HepG2 (cell line): ENCODE measurements around the gene BCL2L11. TPM values are rescaled to one million over a fixed set of nuclear protein-coding genes. Genes with fewer than 3 reads are reported as not detected.
A peak's percentile ranks its signal among the peaks of the same experiment; 100 is the strongest.

ENCODE experiments used
- ATAC-seq: fragments of 200-7000 bp; cut with Tn5 transposase; 3 replicates; pipeline ENCODE4 v1.9.1; 2020; ENCODE audit warnings: mild to moderate bottlenecking, moderate library complexity
- BruUV-seq: library from RNA; stranded (reverse); fragments of 400-500 nt; replicated peaks from 2 replicates; lab custom pipeline; 2021; lab: Mats Ljungman, UMichigan
- CTCF ChIA-PET: fragments of 300-600 bp; formaldehyde crosslinking; extraction: SDS; loops from one replicate; lab custom pipeline; 2021; ENCODE audit warnings: low total read pairs, inconsistent platforms, low intra/inter-chr PET ratio; lab: Yijun Ruan, JAX
- POLR2A ChIA-PET: fragments of 350-600 bp; sonication (Branson Sonifier 250); formaldehyde crosslinking; loops from one replicate; lab custom pipeline; 2020; ENCODE audit warnings: antibody characterized with exemption, inconsistent platforms; lab: Yijun Ruan, JAX
- DNase-seq: peaks from one replicate; pipeline ENCODE4 v3.0.0-alpha.2; 2015; ENCODE audit warnings: low spot score
- FAIRE-seq: peaks from 3 replicates; lab custom pipeline; 2011; peaks lifted over from hg19 to GRCh38; lab: Jason Lieb, UNC
- H2AFZ ChIP-seq: one replicate; pipeline ENCODE4 v1.6.1; 2011; ENCODE audit warnings: low read length, inconsistent platforms
- H3K27ac ChIP-seq: fragments of 300-600 bp; 3 replicates; pipeline ENCODE4 v1.8.0; 2011; ENCODE audit warnings: mixed run types, mild to moderate bottlenecking, mixed read lengths, low read length, inconsistent platforms; ENCODE audit not compliant: insufficient read depth; ENCODE audit errors: extremely low read length
- H3K27me3 ChIP-seq, 2 experiments: fragments of 200-600 bp in 1 of 2; 2 replicates in 1 of 2; 3 replicates in 1 of 2; pipeline versions ENCODE4 v1.6.0 to v1.8.0; 2011; ENCODE audit warnings: low read length in 2 of 2, mild to moderate bottlenecking in 2 of 2, moderate library complexity in 2 of 2, inconsistent platforms in 1 of 2; ENCODE audit not compliant: insufficient read depth in 2 of 2, control insufficient read depth in 1 of 2
- H3K36me3 ChIP-seq, 2 experiments: fragments of 200-600 bp in 1 of 2; replicated peaks in 1 of 2; 2 replicates in 1 of 2; 3 replicates in 1 of 2; pipeline versions ENCODE4 v1.5.1 to v1.8.0; 2011; ENCODE audit warnings: low read length in 2 of 2, inconsistent platforms in 1 of 2; ENCODE audit not compliant: insufficient read depth in 2 of 2, control insufficient read depth in 1 of 2
- H3K4me1 ChIP-seq: 2 replicates; pipeline ENCODE4 v1.5.1; 2012; ENCODE audit warnings: low read length, inconsistent platforms; ENCODE audit not compliant: insufficient read depth
- H3K4me2 ChIP-seq: 2 replicates; pipeline ENCODE4 v1.6.0; 2011; ENCODE audit warnings: low read depth, low read length, inconsistent platforms
- H3K4me3 ChIP-seq, 3 experiments: fragments of 200-600 bp in 1 of 3; sonication (generic), shearing (Covaris generic) in 1 of 3; replicated peaks in 1 of 3; 2 replicates each; pipeline ENCODE4 v1.5.1; 2011 to 2016; ENCODE audit warnings: low read length in 3 of 3, inconsistent platforms in 2 of 3, low read depth in 2 of 3, mild to moderate bottlenecking in 2 of 3, control low read depth in 1 of 3, mixed read lengths in 1 of 3; ENCODE audit not compliant: insufficient read depth in 1 of 3
- H3K79me2 ChIP-seq: one replicate; pipeline ENCODE4 v1.6.1; 2011; ENCODE audit warnings: low read length, inconsistent platforms; ENCODE audit not compliant: insufficient read depth
- H3K9ac ChIP-seq: 2 replicates; pipeline ENCODE4 v1.6.0; 2011; ENCODE audit warnings: mild to moderate bottlenecking, low read depth, low read length, inconsistent platforms; ENCODE audit not compliant: insufficient read depth
- H3K9me3 ChIP-seq: 2 replicates; pipeline ENCODE4 v1.5.1; 2012; ENCODE audit warnings: mild to moderate bottlenecking, low read length
- H4K20me1 ChIP-seq: 2 replicates; pipeline ENCODE4 v1.6.0; 2011; ENCODE audit warnings: inconsistent platforms, mild to moderate bottlenecking, low read length, moderate library complexity; ENCODE audit not compliant: insufficient read depth
- ARNTL ChIP-seq: sonication (generic); formaldehyde crosslinking; IDR thresholded peaks from 2 replicates; pipeline ENCODE4 v1.4.0; 2020; ENCODE audit warnings: mild to moderate bottlenecking, missing genetic modification reagents
- CENPX ChIP-seq: sonication (generic); formaldehyde crosslinking; IDR thresholded peaks from 2 replicates; pipeline ENCODE4 v1.9.0; 2021; ENCODE audit warnings: mild to moderate bottlenecking, missing genetic modification reagents, moderate library complexity
- TRAFD1 ChIP-seq: sonication (generic); formaldehyde crosslinking; IDR thresholded peaks from 2 replicates; pipeline ENCODE4 v1.5.1; 2020; ENCODE audit warnings: missing genetic modification reagents, mild to moderate bottlenecking, borderline replicate concordance
- ZBTB26 ChIP-seq: IDR thresholded peaks from 2 replicates; pipeline ENCODE4 v1.6.1; 2016; ENCODE audit warnings: missing compliant biosample characterization, missing genetic modification reagents, borderline replicate concordance
- ZBTB38 ChIP-seq: sonication (generic); formaldehyde crosslinking; IDR thresholded peaks from 2 replicates; pipeline ENCODE4 v1.5.1; 2020; ENCODE audit warnings: mild to moderate bottlenecking, missing genetic modification reagents
- ZNF431 ChIP-seq: sonication (generic); formaldehyde crosslinking; IDR thresholded peaks from 2 replicates; pipeline ENCODE4 v1.9.0; 2022; ENCODE audit warnings: missing genetic modification reagents, low read depth, mild to moderate bottlenecking, borderline replicate concordance
- ZNF841 ChIP-seq: sonication (generic); formaldehyde crosslinking; IDR thresholded peaks from 2 replicates; pipeline ENCODE4 v1.8.1; 2023; ENCODE audit warnings: missing genetic modification reagents, borderline replicate concordance
- WGBS: methylation state at CpG from one replicate; pipeline ENCODE4 v1.1.6; 2017; ENCODE audit warnings: low lambda C conversion rate; 5-methylcytosine and 5-hydroxymethylcytosine counted together
- in situ Hi-C: cut with HindIII; loops from 2 replicates; pipeline ENCODE4 v1.10.0; 2017; ENCODE audit warnings: low pct_unique_long_range_greater_than_20kb; ENCODE audit not compliant: extremely low pct_ligation_motif_present
- intact Hi-C: fragments of 100-400 bp; cut with micrococcal nuclease; formaldehyde crosslinking; loops from one replicate; pipeline ENCODE4 v1.10.0; 2022; ENCODE audit not compliant: unreplicated experiment
- polyA plus RNA-seq, 8 experiments: library from polyadenylated mRNA; depleted of rRNA in 3 of 8; stranded (reverse) in 7 of 8; unstranded in 1 of 8; fragments of >200 nt; fragmentation: Illumina TruSeq in 4 of 8; extraction: Trizol in 4 of 8; gene quantifications; 2 replicates each; pipeline versions ENCODE4 v1.2.1 to v1.2.3, GENCODE V29; 2011 to 2016; ENCODE audit warnings: low read depth in 4 of 8, missing spikeins in 1 of 8, mixed read lengths in 1 of 8; ENCODE audit not compliant: insufficient read depth in 1 of 8
- total RNA-seq, 5 experiments: library from RNA; depleted of rRNA; stranded (reverse); fragments of >200 nt; fragmentation: Illumina TruSeq; extraction: Trizol; gene quantifications; 2 replicates each; pipeline ENCODE4 v1.2.3, GENCODE V29; 2016; ENCODE audit warnings: low read depth in 1 of 5
- TF ChIP-seq, protein P1 (sequence below): IDR thresholded peaks from 2 replicates; pipeline ENCODE4 v1.6.1; 2012; ENCODE audit warnings: low read depth, low read length, improper control_type of control experiment

BCL2L11 gene
- total and polyA plus RNA-seq, 2 of the 13 experiments (the other 11 are each of a cell fraction or from before 2014, with no cell fraction given): 6.1 to 9.7 TPM

DNA sequence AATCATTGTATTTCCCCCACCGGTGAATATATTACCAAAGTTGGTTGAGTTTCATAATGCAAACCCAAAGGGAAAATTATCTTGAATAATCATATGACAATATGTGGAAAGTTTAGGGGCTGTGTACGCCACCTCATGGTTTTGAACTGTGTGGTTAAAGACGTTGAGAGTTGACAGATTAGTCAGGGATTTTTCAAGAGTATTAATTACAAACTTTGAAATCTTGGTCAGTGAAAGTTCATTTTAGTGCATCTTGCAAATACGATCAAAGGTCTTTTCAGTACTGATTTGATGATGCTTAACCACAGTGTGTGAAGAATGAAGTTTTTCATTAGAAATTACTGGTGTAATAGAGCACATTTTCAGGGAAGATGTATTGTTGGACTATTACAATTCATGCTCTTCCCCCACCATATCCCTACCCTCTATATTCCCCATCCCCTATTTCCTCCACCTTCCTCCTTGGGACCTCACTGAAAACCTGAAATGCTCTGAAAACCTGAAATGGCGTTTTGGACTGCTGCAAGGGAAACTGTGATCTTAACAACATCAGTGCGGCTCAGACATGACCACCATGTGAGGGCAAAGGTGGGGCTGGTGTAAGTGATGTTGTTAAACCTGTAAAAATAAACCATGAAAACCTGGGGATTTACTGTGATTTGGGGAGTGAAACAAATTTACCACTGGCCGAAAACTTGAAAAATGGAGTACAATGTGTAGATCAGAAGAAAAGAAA lies 4.5 kb upstream of the BCL2L11 start:
- Histone ChIP-seq H3K4me2 (no peak overlapping the region), H4K20me1 (no peaks in the 10 kb centered on the region), H3K36me3 (no peaks in the 10 kb centered on the region), H3K9me3 (no peaks in the 10 kb centered on the region), H3K79me2 (peaks cover 1% of the 10 kb centered on the region), H3K27ac (no peak overlapping the region)
- in situ Hi-C loops: loop anchor here (5.0 kb wide), 1 partner anchor 586 kb away; no protein-coding TSS in a partner anchor
- DNase-seq (no peak), FAIRE-seq (no peak)
- POLR2A ChIA-PET: no interaction called here
- TF ChIP-seq ARNTL (CRISPR knock-in tag): no peak
- no peak for TF ChIP-seq ZNF841
- 0 out of 2 replicates have a peak, but pooled peaks have one; percentile 61 for TF ChIP-seq CENPX
- TF ChIP-seq, all 625 proteins: peak for 1
- intact Hi-C loops: loop anchor here (10.0 kb wide), 1 partner anchor 579 kb away; no protein-coding TSS in a partner anchor
- CTCF ChIA-PET: interaction anchor here (1.2 to 1.9 kb wide), 2 partner anchors 19 to 586 kb away, joined by 4 to 9 read pairs; no protein-coding TSS in a partner anchor
- peaks cover 0 to 12% of the 10 kb centered on the region in 2 experiments; a peak in 4 of 5 replicates for H3K27me3 ChIP-seq
- peaks cover 21% of the 10 kb centered on the region for H3K4me1 ChIP-seq
- H3K9ac ChIP-seq: no peak overlapping the region
- no peak overlapping the region for H3K4me3 ChIP-seq
- no TSS peak for BruUV-seq
- H2AFZ ChIP-seq: no peak overlapping the region
- 37% methylated on average over 7 of the region's 7 CpGs for WGBS
- ATAC-seq: no peak

DNA sequence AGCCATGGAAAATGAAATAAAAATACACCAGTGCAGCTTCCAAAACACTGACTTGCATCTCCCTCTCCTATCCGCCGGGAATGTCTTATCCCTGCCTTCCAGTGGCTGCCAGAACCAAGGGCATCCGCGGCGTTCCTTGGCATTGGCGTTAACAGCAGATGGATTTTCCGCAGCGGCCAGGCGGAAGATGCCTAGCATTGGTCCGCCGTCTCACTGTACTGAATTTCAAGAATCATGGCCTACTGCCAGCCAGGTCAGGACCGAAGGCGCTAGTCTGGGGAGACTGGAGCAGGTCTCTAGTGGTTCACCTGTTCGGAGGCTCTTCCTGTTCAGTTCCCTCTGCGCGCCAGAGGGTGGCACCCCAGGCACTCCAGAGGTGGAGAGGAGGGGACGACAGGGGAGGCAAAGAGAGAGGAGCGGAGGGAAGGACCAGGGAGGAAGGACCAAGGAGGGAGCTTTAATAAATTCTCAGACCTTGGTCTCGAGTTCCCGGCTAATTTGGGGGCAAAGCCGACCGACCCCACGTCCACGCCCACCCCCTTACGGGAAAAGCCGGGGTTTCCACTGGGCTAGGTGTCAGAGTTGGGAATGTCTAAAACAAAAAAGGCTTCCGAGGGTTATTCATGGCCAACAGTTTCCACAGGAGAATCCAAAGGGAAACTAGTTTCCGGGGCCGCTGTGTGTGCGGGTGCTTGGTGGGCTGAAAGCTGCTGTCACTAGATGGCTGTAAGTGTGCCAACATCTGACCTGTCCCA lies 3.7 kb upstream of the BCL2L11 start:
- H3K27ac ChIP-seq: no peak overlapping the region
- H3K27me3 ChIP-seq: peaks cover 0 to 12% of the 10 kb centered on the region in 2 experiments; a peak in 3 of 5 replicates
- peaks cover 10% of the 10 kb centered on the region for H3K79me2 ChIP-seq
- ATAC-seq (peak; percentile 74), DNase-seq (peak; percentile 82), FAIRE-seq (peak; percentile 98)
- no peak overlapping the region for H2AFZ ChIP-seq
- intact Hi-C loops: loop anchor here (10.0 kb wide), 1 partner anchor 578 kb away; no protein-coding TSS in a partner anchor
- POLR2A ChIA-PET: no interaction called here
- no peaks in the 10 kb centered on the region for H3K9me3 ChIP-seq
- in situ Hi-C loops: loop anchor here (5.0 kb wide), 1 partner anchor 585 kb away; no protein-coding TSS in a partner anchor
- no peak overlapping the region for H3K9ac ChIP-seq
- CTCF ChIA-PET: interaction anchor here (1.2 to 1.9 kb wide), 2 partner anchors 18 to 586 kb away, joined by 4 to 9 read pairs; no protein-coding TSS in a partner anchor
- no peaks in the 10 kb centered on the region for H3K36me3 ChIP-seq
- no peaks in the 10 kb centered on the region for H4K20me1 ChIP-seq
- H3K4me3 ChIP-seq: peak overlapping the region; percentile 39 to 70 (median 45); a peak in 4 of 6 replicates
- H3K4me2 ChIP-seq: peak overlapping the region; percentile 93
- peaks cover 21% of the 10 kb centered on the region for H3K4me1 ChIP-seq
- WGBS: 7% methylated on average over 28 of the region's 30 CpGs
- no TSS peak for BruUV-seq
- TF ChIP-seq, protein P1, sequence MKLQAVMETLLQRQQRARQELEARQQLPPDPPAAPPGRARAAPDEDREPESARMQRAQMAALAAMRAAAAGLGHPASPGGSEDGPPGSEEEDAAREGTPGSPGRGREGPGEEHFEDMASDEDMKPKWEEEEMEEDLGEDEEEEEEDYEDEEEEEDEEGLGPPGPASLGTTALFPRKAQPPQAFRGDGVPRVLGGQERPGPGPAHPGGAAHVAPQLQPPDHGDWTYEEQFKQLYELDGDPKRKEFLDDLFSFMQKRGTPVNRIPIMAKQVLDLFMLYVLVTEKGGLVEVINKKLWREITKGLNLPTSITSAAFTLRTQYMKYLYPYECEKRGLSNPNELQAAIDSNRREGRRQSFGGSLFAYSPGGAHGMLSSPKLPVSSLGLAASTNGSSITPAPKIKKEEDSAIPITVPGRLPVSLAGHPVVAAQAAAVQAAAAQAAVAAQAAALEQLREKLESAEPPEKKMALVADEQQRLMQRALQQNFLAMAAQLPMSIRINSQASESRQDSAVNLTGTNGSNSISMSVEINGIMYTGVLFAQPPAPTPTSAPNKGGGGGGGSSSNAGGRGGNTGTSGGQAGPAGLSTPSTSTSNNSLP: no peak
- TF ChIP-seq ZBTB26: peak; percentile 24; the same call in 1 of the 2 replicates
- TF ChIP-seq TRAFD1 (CRISPR knock-in tag): 0 out of 2 replicates have a peak, but pooled peaks have one; percentile 53
- TF ChIP-seq ZNF431 (CRISPR knock-in tag): 0 out of 2 replicates have a peak, but pooled peaks have one; percentile 62
- TF ChIP-seq ZBTB38 (CRISPR knock-in tag): 0 out of 2 replicates have a peak, but pooled peaks have one; percentile 19
